DND-41 (cell line): ENCODE measurements around the gene THOC6.

ENCODE experiments used
- CTCF ChIP-seq: IDR thresholded peaks from 2 replicates; pipeline ENCODE4 v1.5.1; 2012; ENCODE audit warnings: borderline replicate concordance, low read length, moderate library complexity, mild to moderate bottlenecking; ENCODE audit not compliant: poor library complexity, severe bottlenecking; ENCODE audit errors: extremely low read depth
- EZH2 ChIP-seq: IDR thresholded peaks from 3 replicates; pipeline ENCODE4 v1.6.1; 2012; ENCODE audit warnings: borderline replicate concordance, low read depth, mild to moderate bottlenecking, moderate library complexity, low read length, inconsistent platforms; ENCODE audit not compliant: severe bottlenecking

DNA sequence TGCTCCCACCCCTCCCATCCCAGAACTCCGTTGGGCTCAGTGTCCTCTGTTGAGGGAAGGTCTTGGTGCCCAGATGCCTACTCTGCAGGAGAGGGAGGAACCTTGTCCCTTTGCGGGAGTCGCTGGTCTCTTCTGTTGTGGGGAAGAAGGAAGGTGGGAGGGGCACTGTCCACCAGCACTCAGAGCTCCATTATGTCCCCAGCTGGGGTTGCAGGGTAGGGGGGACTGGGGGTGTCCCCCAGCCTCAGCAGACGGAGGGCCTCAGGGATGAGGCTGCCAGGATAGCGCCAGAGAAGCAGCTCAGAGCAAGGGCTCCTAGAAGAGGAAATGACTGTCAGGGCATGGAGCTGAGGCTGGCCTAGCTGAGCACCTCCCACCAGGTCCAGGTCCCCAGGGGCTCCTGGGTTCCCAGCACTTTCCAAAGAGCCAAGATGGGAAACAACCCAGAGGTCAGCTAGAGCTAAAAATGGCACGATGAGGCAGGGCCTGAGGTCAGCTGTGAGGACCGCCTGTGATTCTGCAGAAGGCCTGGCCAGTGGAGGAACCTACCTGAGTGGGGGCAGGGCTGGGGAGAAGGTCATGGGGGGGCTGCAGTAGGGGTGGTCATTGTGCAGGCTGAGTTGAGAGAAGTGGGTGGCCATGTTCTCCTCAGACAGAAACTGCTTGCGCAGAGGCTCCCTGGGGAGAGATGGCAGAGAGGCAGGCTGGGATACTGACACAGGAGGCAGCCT, 986 bp upstream of the THOC6 start:
- TF ChIP-seq CTCF = no peak
- no peak for TF ChIP-seq EZH2
